ENCODE measurements around the gene DNAI2.

DNAI2 gene

DNA sequence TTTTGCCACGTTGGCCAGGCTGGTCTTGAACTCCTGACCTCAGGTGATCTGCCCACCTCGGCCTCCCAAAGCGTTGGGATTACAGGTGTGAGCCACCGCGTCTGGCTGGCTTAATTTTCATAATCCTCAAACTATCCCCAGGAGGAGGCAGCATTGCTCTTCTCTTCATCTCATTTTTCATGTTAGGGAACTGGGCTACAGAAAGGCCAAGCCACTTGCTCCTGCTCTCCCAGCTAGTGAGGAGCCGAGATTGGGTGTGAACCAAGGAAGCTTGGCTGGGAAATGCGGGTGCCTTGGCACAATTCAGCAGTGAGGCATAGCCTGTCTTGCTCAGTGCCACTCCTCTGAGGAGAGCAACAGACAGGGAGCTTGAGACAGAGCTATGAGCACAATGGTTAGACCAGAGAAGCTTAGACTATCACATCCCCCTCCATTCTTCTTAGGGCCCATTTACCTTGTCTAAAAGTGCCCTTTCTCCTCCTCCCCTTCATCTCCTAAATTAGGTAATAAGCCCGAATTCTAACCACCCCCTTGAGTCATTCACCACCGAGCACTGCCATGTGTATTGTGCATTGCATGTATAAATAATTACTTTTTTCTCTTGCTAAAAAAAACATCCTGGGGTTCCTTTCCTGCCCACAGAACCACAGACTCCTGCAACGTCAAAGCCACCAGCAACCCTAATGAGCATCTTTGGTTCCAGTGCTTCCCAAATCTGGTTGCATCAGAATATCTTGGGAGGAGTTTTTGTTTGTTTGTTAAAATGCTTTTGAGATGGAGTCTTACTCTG, 32.0 kb downstream of the DNAI2 start:
- DNase-seq (ENCODE audit: low read depth, low spot score), result no peak

DNA sequence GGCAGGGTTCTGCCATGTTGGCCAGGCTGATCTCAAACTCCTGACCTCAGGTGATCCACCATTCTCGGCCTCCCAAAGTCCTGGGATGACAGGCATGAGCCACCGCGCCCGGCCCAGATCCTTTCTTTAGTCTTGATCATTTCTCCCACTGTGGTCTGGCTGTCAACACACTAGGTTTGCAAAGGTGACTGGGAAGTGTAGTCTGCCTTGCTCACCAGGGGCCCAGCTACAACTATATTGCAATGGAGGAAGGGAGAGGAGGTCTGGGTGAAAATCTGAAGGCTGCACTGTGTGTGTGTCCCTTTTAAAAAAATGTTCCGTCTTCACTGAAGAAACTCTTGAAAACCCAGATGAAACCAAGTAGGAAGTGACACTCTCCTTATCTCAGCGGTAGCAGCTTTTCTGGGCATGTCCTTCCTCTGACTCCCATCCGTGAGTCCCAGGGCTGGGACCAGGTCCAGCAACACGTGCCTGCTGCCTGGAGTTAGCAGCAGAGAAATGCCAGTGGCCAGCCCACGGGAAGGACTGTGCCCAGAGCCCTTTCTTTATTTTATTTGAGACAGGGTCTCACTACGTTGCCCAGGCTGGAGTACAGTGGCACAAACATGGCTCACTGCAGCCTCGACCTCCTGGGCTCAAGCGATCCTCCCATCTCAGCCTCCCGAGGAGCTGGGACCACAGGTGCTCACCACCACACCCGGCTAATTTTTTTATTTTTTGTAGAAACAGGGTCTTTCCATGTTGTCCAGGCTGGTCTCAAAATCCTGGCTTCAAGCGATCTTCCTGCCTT, 34.1 kb downstream of the DNAI2 start:
- DNase-seq (ENCODE audit: low read depth, low spot score), result no peak

DNA sequence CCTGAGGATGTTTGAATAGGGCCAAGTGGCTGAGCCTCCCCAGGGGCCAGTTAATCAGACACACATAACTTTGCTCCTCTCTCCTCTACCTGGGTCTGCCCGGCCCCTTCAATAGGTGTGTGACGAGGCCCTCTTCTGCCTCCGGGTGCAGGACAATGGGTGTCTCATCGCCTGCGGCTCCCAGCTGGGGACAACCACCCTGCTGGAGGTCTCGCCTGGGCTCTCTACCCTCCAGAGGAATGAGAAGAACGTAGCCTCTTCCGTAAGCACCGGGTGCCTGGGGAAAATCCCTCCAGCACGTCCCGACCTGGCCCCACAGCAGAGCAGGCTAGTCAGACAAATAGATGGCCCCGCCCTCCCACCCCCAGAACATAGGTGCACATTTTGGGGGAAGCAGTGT, 35.9 kb downstream of the DNAI2 start:
- DNase-seq (ENCODE audit: low read depth, low spot score), result no peak

DNA sequence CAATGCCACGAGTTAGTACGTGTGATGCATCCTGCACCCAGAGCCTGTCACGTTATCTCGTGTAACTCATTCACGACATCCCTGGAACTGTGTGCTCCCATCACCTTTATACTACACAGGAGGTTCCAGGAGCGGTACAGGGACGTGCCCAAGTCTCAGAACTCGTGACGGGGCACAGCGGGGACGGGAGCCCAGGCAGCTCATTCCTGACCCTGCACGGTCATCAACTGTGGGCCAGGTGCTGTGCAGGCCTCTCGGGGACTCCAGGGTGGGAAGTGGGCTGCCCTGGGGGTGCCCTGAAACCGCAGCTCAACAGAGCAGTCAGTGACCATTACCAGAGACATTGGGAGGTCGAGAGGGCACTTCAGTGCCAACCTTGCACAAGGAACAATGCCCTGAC, 40.8 kb downstream of the DNAI2 start:
- no peak for DNase-seq (ENCODE audit: low read depth, low spot score)

DNA sequence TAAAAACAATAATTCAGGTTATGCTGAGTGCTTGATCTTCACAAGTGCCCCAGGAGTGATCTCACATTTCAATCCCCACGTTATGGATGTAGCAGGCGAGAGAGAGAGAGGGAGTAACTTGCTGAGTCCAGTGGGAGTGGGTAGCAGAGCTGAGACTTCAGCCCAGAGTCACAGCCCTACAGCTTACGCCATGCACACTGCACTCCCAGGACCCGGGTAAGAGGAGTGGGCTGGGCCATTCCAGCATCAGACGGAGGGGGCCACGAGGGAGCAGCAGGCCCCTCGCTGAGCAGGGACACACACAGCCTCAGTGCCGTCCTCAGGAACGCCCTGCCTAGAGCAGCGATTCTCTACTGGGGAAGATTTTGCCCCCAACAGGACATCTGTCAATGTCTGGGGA, 42.2 kb downstream of the DNAI2 start:
- DNase-seq (ENCODE audit: low read depth, low spot score), result no peak

DNA sequence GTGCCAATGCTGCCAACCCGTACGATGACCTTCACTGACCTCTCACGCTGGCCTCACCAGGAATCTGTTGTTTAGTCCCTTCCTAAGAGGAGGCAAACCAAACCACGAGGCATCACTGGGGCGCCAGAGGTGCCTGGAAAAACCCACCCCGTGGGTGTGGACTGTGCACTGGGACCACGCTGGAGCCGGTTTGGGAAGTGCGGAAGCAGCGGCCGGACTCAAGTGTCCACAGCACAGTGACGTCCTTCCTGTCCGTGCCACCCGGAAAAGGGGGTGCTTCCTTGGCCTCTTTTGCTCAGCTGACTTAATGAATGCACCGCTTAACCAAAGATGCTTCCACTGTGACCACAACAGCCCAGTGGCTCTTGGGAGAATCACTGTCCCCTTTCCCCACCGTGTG, 43.0 kb downstream of the DNAI2 start:
- no peak for DNase-seq (ENCODE audit: low read depth, low spot score)

DNA sequence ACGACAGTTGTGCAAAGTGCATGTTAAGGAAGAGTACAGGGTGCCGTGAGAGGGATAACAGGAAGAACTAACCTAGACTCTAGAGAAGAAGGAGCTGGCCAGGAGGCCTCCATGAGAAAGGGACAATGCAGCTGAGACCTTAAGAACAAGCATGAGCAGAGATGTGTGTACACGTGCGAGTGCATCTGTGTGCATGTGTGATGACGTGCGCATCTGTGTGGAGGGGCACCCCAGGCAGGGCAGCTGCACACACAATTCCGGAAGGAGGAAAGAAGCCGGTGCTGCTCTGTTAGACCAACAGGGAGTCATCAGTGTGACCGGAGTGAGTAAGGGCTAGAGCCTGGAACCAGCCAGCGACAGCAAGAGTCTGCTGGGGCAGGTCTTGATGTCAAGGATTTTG, 44.4 kb downstream of the DNAI2 start:
- no peak for DNase-seq (ENCODE audit: low read depth, low spot score)

DNA sequence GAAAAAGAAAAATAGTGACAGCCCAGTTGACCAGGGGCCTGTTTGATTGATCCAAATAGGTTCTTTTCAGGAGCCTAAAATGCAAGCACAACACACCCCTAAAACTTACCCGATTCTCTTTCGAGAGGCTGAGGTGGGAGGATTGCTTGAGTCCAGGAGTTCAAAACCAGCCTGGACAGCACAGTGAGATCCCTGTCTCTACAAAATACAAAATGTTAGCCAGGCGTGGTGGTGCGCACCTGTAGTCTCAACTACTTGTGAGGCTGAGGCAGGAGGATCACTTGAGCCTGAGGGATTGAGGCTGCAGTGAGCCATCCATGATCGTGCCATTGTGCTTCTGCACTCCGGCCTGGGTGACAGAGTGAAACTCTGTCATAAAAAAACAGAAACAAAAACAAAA, 50.5 kb downstream of the DNAI2 start:
- DNase-seq (ENCODE audit: low read depth, low spot score), result no peak

DNA sequence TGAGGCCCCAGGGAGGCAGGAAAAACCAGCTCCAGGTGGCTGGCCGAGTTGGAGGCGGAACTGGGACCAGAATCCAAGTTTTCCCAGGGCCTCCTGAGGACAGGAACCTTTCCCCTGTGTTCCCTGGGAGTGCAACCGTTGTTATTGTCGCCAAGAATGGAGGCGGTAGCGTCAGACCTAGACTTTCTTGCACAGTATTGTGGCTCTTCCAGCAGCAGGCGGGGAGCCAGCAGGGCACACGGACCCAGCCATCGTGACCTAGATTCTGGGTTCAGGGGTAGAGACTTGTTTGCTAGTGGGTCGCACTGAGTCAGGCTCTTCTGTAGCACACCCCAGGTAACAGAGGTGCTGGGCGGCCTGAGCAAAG, 51.3 kb downstream of the DNAI2 start:
- no peak for DNase-seq (ENCODE audit: low read depth, low spot score)

DNA sequence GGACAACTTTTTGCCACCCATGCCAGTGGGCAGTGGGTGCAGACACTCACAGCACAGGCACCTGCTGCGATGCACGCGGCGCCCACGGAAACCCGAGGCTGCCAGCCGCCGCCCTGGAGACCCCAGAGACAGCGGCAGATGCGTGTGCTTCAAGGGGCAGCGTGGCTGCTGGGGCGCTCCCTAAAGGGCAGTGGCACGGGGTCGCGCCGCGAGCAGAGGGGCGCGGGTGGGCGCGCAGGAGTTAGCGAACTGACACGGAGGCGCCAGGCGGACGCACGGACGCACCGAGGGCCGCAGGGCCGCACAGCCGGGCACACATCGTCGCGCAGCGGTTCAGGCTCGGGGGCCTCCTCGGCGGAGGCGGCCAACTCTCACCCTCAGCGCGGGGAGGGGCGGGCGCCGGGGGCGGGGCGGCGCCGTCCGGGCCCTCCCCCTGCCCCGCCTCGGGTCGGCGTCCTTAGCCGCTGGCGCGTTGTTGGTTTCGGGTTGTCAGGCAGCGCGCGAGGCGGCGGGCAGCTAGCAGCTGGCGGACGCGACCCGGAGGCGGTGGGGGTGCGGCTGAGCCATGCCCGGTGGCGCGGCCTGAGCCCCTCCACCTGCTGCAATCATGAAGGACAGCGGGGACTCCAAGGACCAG, 51.8 kb downstream of the DNAI2 start, which contains the start of gene KIF19:
Gene KIF19, plus strand, starts transcription at position 484 of the 637 bp plus-strand sequence. Its CDS starts 124 bp downstream, at position 608.
- no peak for DNase-seq (ENCODE audit: low read depth, low spot score)

DNA sequence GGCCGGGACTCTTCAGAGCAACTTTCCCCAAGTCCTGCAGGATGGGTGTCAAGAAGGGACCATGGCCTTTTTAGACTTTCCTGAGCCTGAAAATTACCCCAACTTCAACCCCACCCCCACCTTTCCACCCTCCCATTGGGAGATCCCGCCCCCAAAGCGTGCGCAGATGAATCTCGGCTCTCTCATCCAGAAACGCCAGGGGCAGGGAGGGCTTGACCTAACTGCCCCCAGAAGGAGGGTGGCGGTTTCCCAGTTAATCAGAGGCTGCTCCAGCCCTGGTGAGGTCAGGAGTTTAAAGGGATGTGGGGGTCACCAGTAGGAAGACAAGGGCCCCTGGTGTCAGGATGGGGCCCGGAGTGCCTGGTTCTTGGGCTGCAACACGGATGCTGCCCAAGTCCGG, 52.5 kb downstream of the DNAI2 start:
- no peak for DNase-seq (ENCODE audit: low read depth, low spot score)

DNA sequence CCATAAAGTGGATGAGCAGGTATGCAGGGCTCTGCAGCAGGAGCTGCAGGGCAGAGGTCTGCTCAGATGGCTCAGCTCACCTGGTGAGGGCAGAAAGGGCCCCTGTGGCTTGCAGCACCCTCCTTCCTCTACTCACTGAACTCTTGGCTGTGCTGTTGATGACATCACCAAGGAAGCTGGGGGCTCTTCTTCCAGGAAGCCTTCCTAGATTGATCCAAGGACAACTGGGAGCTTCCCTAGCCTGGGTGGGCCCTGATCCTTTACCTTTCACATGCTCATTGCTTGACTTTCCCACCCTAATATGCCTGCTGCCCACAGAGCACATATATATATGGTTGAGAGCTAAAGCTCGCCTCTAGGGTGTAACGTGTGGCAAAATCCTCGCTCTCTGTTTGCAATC, 54.5 kb downstream of the DNAI2 start:
- no peak for DNase-seq (ENCODE audit: low read depth, low spot score)

DNA sequence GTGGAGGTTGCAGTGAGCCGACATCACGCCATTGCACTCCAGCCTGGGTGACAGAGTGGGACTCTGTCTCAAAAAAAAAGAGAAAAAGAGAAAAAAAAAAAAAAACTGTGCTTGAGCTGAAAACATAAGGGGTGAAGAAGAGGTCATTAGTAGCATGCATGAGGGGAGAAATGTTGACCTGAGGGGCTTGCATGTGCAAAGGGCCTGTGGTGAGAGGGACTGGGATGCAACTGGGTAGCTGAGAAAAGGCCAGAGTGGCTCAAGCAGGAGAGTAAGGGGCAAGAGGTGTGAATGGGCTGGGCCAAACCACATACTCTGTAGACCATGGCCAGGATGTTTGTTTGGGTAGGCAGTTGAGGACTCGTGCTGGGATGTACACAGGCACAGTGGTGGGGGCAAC, 55.3 kb downstream of the DNAI2 start:
- DNase-seq (ENCODE audit: low read depth, low spot score), result no peak

DNA sequence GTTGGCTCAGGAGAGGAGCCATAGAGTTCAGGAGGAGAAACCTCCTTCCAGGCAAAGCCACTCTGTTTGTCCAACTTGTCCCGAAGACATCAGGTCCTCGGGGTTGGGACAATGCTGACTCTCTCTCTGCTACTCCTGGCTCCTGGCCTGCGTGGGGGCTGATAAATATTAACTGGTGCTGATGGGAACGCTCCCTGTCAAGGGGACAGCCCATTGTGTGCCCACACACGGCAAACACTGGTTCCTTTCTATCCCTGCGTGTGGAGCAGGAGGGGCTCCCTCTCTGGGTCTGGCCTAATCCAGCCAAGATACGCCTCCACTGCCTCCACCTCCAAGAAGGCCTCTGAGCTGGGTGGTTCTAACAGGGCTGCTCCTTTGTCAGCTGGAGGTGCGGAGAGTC, 56.4 kb downstream of the DNAI2 start:
- no peak for DNase-seq (ENCODE audit: low read depth, low spot score)

DNA sequence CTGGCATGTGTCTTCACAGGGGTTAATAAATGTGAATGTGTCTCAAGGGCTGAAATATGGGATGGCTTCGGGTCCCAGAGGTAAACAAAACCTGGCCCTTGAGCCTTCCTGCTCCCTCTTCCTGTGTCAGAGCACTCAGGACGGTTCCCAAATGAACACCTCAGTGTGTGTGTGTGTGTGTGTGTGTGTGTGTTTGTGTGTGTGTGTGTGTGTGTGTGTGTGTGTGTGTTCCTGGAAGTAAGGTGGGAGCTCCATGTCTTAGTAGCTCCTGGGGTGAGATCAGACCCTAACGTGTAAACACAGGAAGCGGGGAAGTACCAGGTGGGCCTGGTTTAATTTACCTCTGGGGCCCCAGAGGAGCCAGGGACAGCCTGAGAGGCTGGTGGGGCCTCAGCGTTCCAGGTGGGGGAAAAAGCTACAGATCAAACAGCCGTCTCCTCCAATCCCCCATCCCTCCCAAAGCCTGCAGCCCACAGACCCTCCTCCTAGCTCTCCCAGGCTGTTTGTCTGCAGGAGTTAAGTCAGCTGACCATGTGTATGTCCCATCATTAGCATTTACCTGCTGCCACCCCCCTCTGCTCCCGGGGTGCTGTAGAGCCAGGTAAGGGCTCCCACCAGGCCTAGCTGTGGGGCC, 58.1 kb downstream of the DNAI2 start:
- no peak for DNase-seq (ENCODE audit: low read depth, low spot score)

DNA sequence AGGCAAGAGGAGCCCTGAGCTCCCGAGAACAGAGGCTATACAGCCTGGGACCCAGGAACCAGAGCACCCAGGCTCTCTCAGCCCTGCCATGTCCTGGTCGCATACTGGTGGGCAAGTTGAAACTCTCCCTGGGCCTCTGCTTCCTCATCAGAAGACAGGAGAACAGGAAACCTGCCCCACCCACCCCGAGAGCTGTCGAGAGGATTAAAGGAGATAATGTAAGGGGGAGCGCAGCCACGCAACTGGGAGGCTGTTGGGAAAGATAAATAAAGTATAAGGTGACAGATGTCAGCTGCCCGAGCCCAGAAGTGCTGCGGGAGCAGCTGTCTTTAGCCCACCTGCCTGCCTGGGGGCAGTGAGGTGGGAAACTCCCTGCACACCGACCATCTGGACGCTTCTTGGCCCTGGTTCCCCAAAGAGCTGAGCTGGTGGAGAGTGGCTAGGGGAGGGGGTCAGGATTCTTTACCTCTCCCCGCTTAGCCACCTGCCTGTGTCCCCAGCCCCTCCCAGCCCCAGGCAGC, 58.8 kb downstream of the DNAI2 start:
- DNase-seq (ENCODE audit: low read depth, low spot score), result no peak

DNA sequence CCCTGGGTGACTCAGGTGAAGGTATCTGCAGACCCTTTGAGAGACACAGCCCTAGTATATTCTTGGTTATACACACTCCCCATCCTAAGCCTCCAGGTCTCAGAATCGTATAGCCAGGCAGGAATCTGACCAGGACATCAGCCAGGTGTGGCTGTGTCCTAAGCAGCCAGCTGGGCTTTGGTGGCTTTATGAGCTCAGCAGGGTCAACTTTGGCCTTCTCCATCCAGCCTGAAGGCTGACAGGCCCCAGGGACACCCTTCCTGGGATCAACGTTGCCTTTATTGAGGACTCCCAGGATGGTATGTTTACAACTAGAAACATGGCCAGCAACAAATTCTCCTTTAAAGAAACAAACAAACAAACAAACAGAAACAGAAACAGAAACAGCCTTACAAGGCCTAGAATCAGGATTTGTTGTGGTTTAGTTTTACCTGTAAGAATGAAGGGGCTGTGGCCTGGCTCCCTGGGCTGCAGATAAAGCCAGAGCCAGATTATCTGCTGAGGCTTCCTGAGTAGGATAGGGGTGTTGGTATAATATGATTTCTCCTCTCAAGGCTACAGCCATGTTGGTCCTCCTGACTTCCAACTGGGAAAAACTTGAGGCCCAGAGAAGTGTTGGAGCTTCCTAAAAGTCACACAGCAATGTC, 60.5 kb downstream of the DNAI2 start:
- no peak for DNase-seq (ENCODE audit: low read depth, low spot score)

DNA sequence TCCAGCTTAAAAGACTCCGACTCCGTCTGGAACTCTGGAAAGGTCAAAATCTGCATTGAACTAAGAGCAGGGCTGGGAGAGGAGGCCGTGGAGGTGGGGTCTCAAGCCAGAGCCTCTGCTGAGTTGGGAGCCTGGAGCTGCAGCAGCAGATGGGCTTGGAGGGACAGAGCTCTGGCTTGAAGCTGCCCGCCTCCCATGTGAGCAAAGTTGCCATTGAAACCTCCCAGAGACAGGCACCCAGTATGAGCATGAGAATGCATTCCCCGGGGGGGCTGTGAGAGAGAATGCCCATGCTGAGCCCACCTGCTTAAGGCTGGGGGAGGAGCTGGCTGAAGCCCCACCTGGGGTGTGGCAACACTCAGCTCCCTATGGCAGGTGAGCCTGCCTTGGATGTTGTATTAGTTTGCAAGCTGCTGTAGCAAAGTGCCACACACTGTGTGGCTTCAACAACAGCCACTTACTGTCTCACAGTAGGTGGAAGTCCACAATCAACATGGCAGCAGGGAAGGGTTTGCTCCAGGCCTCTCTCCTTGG, 61.6 kb downstream of the DNAI2 start:
- no peak for DNase-seq (ENCODE audit: low read depth, low spot score)

DNA sequence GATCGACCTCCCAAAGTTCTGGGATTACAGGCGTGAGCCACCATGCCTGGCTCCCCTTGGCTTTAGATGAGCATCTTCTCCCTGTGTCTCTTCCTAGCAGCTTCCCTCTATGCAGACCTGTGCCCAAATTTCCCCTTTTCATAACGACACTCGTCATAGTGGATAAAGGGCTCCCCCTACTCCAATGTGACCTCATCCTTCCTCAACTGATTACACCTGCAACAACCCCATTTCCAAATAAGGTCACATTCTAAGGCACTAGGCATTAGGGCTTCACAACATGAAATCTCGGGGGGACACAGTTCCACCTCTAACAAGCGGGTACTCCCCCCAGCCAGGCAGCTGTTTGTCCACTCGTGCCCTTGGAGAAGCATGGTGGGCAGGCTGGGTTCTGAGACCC, 62.3 kb downstream of the DNAI2 start:
- DNase-seq (ENCODE audit: low read depth, low spot score), result no peak

DNA sequence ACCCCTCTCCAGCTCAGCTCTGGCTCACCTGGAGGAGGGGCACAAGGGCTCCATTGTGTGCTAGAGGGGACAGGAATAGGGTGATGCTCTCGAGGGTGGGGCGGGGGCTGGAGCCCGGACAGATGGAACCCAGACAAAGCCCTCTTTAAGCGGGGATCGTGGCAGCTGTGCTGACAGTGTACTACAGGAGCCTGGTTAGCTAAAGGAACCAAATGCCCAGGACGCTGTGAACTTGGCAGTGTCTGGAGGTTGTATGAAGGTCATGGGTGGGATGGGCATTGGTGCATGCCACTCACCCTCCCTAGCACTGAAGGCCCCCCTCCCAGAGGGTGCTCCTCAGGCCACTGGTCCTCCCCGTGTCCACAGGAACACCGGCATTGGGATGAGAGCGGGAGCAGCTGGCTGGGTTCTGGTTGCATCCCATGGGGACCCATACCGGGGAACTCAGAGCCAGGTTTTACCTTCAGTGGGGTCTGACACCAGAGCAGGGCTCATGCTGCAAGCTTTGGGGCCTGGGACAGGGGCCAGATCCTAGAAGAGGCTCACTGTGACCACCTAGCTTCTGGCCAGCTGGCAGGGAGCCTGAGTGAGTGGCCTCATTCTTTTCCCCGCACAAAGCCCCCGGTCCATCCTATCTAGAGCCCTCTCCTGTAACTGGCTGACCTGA, 63.9 kb downstream of the DNAI2 start:
- no peak for DNase-seq (ENCODE audit: low read depth, low spot score)

All from brain pericyte (primary cell).